Peyer's patch (tissue), 4 donors: ENCODE data around the gene FOXO1. TPM values are rescaled to one million over a fixed set of nuclear protein-coding genes. Genes with fewer than 3 reads are reported as not detected.

ENCODE experiments used
- DNase-seq, 3 donors: peaks; one replicate each; pipeline ENCODE4 v3.0.0-alpha.2; 2017 to 2019
- H3K27ac ChIP-seq, 4 donors: fragments of 200-600 bp; sonication (generic); one replicate each; pipeline ENCODE4 v1.5.1; 2016 to 2019
- H3K27me3 ChIP-seq, 2 donors: fragments of 200-600 bp; sonication (generic); one replicate each; pipeline ENCODE4 v1.5.1; 2019
- H3K36me3 ChIP-seq, 3 donors: fragments of 200-600 bp; sonication (generic); one replicate each; pipeline ENCODE4 v1.5.1; 2016 to 2019
- H3K4me1 ChIP-seq, 4 donors: fragments of 200-600 bp; sonication (generic); one replicate each; pipeline ENCODE4 v1.5.1; 2016 to 2019
- H3K4me3 ChIP-seq, 4 donors: fragments of 200-600 bp; sonication (generic); 1 replicate in 3 of 4; 2 replicates in 1 of 4; pipeline ENCODE4 v1.5.1; 2016 to 2019; ENCODE audit warnings: mild to moderate bottlenecking in 1 of 4
- H3K9me3 ChIP-seq, 4 donors: fragments of 200-600 bp; sonication (generic); one replicate each; pipeline ENCODE4 v1.5.1; 2016 to 2019; ENCODE audit warnings: mild to moderate bottlenecking in 1 of 4
- POLR2A ChIP-seq, 2 donors: fragments of 450-650 bp; IDR thresholded peaks; one replicate each; pipeline ENCODE4 v1.5.1; 2017; ENCODE audit warnings: antibody characterized with exemption in 2 of 2, mild to moderate bottlenecking in 2 of 2, moderate library complexity in 2 of 2
- total RNA-seq, 4 donors: library from RNA; depleted of rRNA; stranded (reverse); fragments of >200 nt; gene quantifications; one replicate each; pipeline ENCODE4 v1.1.0, GENCODE V29; 2016
- TF ChIP-seq, protein P1 (sequence below), 6 experiments: fragments of 450-650 bp in 4 of 6; fragments of 200-600 bp in 2 of 6; sonication (generic) in 1 of 6; IDR thresholded peaks; one replicate each; pipeline ENCODE4 v1.5.1; 2017 to 2019; ENCODE audit warnings: antibody characterized with exemption in 6 of 6, mild to moderate bottlenecking in 3 of 6, moderate library complexity in 1 of 6

The FOXO1 gene
- total RNA-seq, 4 donors from 2014 or later = 22.2 to 32.2 (median 26.8) TPM

DNA sequence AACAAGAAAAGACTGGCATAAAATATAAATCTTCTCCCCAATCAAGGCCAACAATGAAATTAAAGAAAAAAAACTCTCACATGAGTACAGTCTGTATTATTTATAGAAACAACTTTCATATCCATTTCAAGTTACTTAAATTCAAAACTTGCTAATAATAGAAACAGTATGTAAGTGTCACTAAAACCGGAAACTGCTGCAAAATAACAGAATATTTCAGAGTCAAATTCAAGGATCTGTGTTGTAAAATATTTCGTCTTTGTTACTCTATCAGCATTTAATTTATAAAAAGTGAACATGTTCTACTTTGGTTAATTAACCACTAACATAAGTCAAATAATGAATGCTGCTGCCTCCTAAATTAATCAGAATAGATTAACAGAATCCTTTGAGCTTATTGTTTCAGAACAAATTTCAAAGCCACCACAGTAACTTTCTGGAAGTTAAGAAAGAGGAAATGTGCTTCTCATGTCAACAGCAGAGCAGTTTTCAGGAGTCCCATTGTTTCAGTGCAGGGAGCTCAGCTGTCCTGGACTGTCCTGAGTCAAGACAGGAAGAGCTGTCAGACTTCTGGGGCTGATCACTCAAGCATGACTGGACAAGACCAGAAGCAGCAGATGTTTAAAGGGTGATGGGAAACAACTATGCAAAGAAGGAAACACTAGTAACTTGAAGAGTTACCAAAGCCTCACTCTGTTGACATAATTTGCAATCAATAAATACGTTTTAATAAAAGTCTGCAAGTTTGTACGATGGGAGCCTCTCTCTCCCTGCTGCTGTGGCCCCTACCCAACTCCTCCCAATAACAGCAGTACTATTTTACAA is 76.9 kb downstream of the FOXO1 start:
- DNase-seq = peak in 2 of 3 donors; percentile 74 to 78
- Histone ChIP-seq H3K4me3 (peak overlapping the region in 1 of 4 donors; percentile 6), H3K9me3 (no peaks in the 10 kb centered on the region), H3K27me3 (no peaks in the 10 kb centered on the region), H3K4me1 (peaks cover 0 to 43% (median 21%) of the 10 kb centered on the region in 4 donors), H3K27ac (peak overlapping the region in 2 of 4 donors; percentile 29 to 70), H3K36me3 (no peaks in the 10 kb centered on the region)
- no peak for TF ChIP-seq POLR2A (IDR thresholded peaks at IDR 0.05)
- TF ChIP-seq, protein P1, sequence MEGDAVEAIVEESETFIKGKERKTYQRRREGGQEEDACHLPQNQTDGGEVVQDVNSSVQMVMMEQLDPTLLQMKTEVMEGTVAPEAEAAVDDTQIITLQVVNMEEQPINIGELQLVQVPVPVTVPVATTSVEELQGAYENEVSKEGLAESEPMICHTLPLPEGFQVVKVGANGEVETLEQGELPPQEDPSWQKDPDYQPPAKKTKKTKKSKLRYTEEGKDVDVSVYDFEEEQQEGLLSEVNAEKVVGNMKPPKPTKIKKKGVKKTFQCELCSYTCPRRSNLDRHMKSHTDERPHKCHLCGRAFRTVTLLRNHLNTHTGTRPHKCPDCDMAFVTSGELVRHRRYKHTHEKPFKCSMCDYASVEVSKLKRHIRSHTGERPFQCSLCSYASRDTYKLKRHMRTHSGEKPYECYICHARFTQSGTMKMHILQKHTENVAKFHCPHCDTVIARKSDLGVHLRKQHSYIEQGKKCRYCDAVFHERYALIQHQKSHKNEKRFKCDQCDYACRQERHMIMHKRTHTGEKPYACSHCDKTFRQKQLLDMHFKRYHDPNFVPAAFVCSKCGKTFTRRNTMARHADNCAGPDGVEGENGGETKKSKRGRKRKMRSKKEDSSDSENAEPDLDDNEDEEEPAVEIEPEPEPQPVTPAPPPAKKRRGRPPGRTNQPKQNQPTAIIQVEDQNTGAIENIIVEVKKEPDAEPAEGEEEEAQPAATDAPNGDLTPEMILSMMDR (IDR thresholded peaks at IDR 0.05) = no peak

DNA sequence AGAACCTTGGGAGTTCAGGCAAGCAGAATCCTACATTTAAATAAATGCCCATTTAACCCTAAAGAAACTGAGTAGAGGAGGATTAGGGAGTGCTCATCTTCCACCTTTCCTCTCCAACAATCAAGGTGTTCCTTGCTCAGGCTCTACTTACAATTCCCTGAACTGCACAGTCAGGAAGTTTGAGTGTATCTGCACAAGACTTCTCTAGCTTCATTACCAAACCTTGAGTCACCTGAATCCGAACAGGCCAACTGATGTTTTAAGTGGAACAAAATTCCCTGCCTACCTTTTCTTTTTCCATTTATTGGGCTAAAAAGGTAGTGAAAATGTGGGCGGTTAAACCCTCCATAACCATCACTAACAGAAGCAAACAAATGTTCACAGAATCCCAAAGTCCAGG is 78.3 kb downstream of the FOXO1 start:
- H3K4me1 ChIP-seq = peaks cover 0 to 43% (median 21%) of the 10 kb centered on the region in 4 donors
- no peak overlapping the region for H3K27ac ChIP-seq
- DNase-seq = no peak
- H3K36me3 ChIP-seq = no peaks in the 10 kb centered on the region
- H3K27me3 ChIP-seq = no peaks in the 10 kb centered on the region
- no peak for TF ChIP-seq POLR2A (IDR thresholded peaks at IDR 0.05)
- TF ChIP-seq, protein P1 (IDR thresholded peaks at IDR 0.05) = no peak
- H3K9me3 ChIP-seq = no peaks in the 10 kb centered on the region
- no peak overlapping the region for H3K4me3 ChIP-seq

DNA sequence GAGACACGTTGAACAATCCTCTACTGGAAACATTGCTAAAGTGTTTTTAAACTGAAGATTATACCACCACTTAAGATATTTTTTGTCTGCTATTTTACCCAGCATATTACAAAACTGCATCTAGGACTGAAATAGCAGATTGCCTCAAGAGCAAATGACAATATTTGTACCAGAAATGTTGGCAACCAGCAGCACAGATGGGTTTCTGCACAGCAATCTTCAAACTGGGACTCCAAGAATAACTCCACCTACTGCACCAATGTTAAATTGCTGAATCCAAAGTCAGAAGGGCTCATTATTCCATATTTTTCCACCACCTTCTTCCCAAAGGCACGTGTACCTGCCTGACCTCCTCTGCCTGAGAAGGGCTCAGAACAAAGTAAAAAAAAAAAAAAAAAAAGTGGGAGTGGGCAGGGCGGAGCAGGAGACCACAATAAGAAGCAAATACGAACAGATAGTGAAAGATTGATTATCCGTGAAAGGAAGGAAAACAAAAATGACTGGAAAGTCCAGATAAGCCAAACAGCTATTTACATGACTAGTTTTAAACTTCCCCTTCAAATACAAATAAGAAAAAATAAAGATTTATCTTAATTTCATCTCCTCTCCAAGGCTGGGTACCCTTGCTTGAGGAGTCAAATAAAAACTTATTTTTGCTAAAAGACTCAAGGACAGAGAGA is 79.4 kb downstream of the FOXO1 start:
- TF ChIP-seq POLR2A (IDR thresholded peaks at IDR 0.05) = no peak
- TF ChIP-seq, protein P1 (IDR thresholded peaks at IDR 0.05) = no peak
- no peak overlapping the region for H3K4me3 ChIP-seq
- H3K27me3 ChIP-seq = no peaks in the 10 kb centered on the region
- H3K36me3 ChIP-seq = no peaks in the 10 kb centered on the region
- no peaks in the 10 kb centered on the region for H3K9me3 ChIP-seq
- peak overlapping the region in 1 of 4 donors; percentile 33 for H3K27ac ChIP-seq
- DNase-seq = no peak
- H3K4me1 ChIP-seq = peaks cover 0 to 43% (median 21%) of the 10 kb centered on the region in 4 donors

DNA sequence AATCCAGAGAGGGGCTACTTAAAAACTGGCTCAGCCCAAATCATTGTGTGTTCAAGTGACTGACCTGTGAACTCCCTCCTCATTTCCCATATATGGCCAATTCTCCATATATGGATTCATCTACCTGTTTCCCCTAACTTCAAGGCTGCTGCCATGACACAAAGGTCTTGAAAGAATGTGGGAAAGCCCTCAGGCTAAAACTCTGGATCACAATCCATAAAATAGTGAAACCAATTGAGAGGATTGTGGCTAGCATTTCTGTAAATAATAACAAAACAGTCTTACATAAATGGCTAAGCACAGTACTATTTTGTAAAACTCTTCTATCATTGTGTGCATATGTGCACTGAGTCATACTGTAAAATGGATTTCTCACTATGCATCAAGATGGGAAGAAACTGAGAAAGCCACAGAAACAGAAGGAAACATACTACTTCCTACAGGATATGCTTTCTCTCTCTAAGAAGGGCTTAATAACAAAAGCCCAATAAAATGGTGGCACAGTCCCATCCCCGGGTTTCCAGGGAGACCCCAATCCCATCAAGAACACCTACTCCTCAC is 80.5 kb downstream of the FOXO1 start:
- Histone ChIP-seq H3K36me3 (no peaks in the 10 kb centered on the region), H3K27ac (no peak overlapping the region), H3K9me3 (no peaks in the 10 kb centered on the region), H3K4me1 (peaks cover 0 to 43% (median 19%) of the 10 kb centered on the region in 4 donors), H3K27me3 (no peaks in the 10 kb centered on the region), H3K4me3 (no peak overlapping the region)
- no peak for TF ChIP-seq POLR2A (IDR thresholded peaks at IDR 0.05)
- TF ChIP-seq, protein P1 (IDR thresholded peaks at IDR 0.05) = no peak
- DNase-seq = no peak

GRCh38 chr13:40583738-40584137 is 82.7 kb downstream of the FOXO1 start:
- H3K27me3 ChIP-seq = no peaks in the 10 kb centered on the region
- TF ChIP-seq, protein P1 (IDR thresholded peaks at IDR 0.05) = no peak
- no peak for TF ChIP-seq POLR2A (IDR thresholded peaks at IDR 0.05)
- H3K4me3 ChIP-seq = no peak overlapping the region
- H3K27ac ChIP-seq = no peak overlapping the region
- no peaks in the 10 kb centered on the region for H3K36me3 ChIP-seq
- no peaks in the 10 kb centered on the region for H3K9me3 ChIP-seq
- DNase-seq = no peak
- H3K4me1 ChIP-seq = peaks cover 0 to 32% (median 15%) of the 10 kb centered on the region in 4 donors
